Measurements from ENCODE around the gene CGB5.
"Not testable (repeated sequence)": the region's sequence is repeated elsewhere in the genome, so short reads cannot be mapped to it uniquely, and the experiment has no call there.

Gene CGB5

GRCh38 chr19:49067554-49067953, 23.9 kb downstream of the CGB5 start:
- DNase-seq (ENCODE audit: insufficient read length, low spot score) (no peak), FAIRE-seq (no peak)
- no peak for TF ChIP-seq CTCF (IDR thresholded peaks at IDR 0.05; ENCODE audit: insufficient read depth, missing control alignments)

- TF ChIP-seq CTCF (IDR thresholded peaks at IDR 0.05; ENCODE audit: insufficient read depth, missing control alignments) = no peak
- FAIRE-seq = no peak
- no peak for DNase-seq (ENCODE audit: insufficient read length, low spot score)
These were observed 25.4 kb downstream of the CGB5 start for GRCh38 chr19:49069026-49069425.

- DNase-seq (ENCODE audit: insufficient read length, low spot score) (no peak), FAIRE-seq (no peak)
- no peak for TF ChIP-seq CTCF (IDR thresholded peaks at IDR 0.05; ENCODE audit: insufficient read depth, missing control alignments)
These were observed 26.8 kb downstream of the CGB5 start for GRCh38 chr19:49070416-49070815.

- TF ChIP-seq CTCF (IDR thresholded peaks at IDR 0.05; ENCODE audit: insufficient read depth, missing control alignments) = peak; percentile 5
- FAIRE-seq (no peak), DNase-seq (ENCODE audit: insufficient read length, low spot score) (peak; percentile 22)
These were observed 28.4 kb downstream of the CGB5 start for GRCh38 chr19:49071860-49072547.

GRCh38 chr19:49073514-49074378, 30.1 kb downstream of the CGB5 start:
- peak; percentile 32 for TF ChIP-seq CTCF (IDR thresholded peaks at IDR 0.05; ENCODE audit: insufficient read depth, missing control alignments)
- no peak for DNase-seq (ENCODE audit: insufficient read length, low spot score)
- FAIRE-seq = no peak

GRCh38 chr19:49074869-49075268, 31.2 kb downstream of the CGB5 start:
- peak; percentile 49 for TF ChIP-seq CTCF (IDR thresholded peaks at IDR 0.05; ENCODE audit: insufficient read depth, missing control alignments)
- not testable (repeated sequence) for DNase-seq (ENCODE audit: insufficient read length, low spot score); FAIRE-seq

GRCh38 chr19:49080392-49080791, 36.7 kb downstream of the CGB5 start:
- TF ChIP-seq CTCF (IDR thresholded peaks at IDR 0.05; ENCODE audit: insufficient read depth, missing control alignments) = no peak
- FAIRE-seq (no peak), DNase-seq (ENCODE audit: insufficient read length, low spot score) (no peak)

Measured in D721Med (cell line).